Vagina (tissue), 2 donors: Measurements from ENCODE around the gene RNF144A. TPM values are rescaled to one million over a fixed set of nuclear protein-coding genes. Genes with fewer than 3 reads are reported as not detected.

Experiments used
- DNase-seq, 2 donors: peaks; one replicate each; pipeline ENCODE4 v3.0.0-alpha.2; 2017; ENCODE audit errors: extremely low spot score in 2 of 2
- H3K27ac ChIP-seq: fragments of 200-600 bp; sonication (generic); one replicate; pipeline ENCODE4 v1.5.1; 2019
- H3K27me3 ChIP-seq: fragments of 200-600 bp; sonication (generic); one replicate; pipeline ENCODE4 v1.5.1; 2019
- H3K36me3 ChIP-seq, 2 donors: fragments of 200-600 bp; sonication (generic); one replicate each; pipeline ENCODE4 v1.5.1; 2017 to 2019
- H3K4me1 ChIP-seq: fragments of 200-600 bp; sonication (generic); one replicate; pipeline ENCODE4 v1.5.1; 2019
- H3K4me3 ChIP-seq, 2 donors: fragments of 200-600 bp; sonication (generic); 1 replicate in 1 of 2; 2 replicates in 1 of 2; pipeline ENCODE4 v1.5.1; 2016 to 2019
- H3K9me3 ChIP-seq: fragments of 200-600 bp; sonication (generic); one replicate; pipeline ENCODE4 v1.5.1; 2019
- CTCF ChIP-seq, 3 experiments: fragments of 450-650 bp in 2 of 3; fragments of 200-600 bp in 1 of 3; sonication (generic) in 1 of 3; IDR thresholded peaks; one replicate each; pipeline ENCODE4 v1.5.1; 2017 to 2019; ENCODE audit warnings: antibody characterized with exemption in 3 of 3, mild to moderate bottlenecking in 2 of 3, moderate library complexity in 2 of 3
- POLR2A ChIP-seq, 2 donors: fragments of 450-650 bp; IDR thresholded peaks; one replicate each; pipeline ENCODE4 v1.6.1; 2017; ENCODE audit warnings: antibody characterized with exemption in 2 of 2, mild to moderate bottlenecking in 2 of 2, moderate library complexity in 2 of 2
- POLR2AphosphoS5 ChIP-seq, 2 donors: sonication (generic); formaldehyde crosslinking; IDR thresholded peaks; one replicate each; pipeline ENCODE4 v1.9.0; 2017; ENCODE audit warnings: antibody characterized with exemption in 2 of 2, mild to moderate bottlenecking in 2 of 2, low read depth in 1 of 2; ENCODE audit not compliant: insufficient read depth in 1 of 2
- intact Hi-C: fragments of 100-400 bp; cut with DNase I; formaldehyde crosslinking; loops from one replicate; pipeline ENCODE4 v1.15.1; 2023
- total RNA-seq: library from RNA; depleted of rRNA; stranded (reverse); fragments of >200 nt; gene quantifications from one replicate; pipeline ENCODE4 v1.2.3, GENCODE V29; 2016

RNF144A gene
- total RNA-seq, 1 donor from 2014 or later: 17.2 TPM

GRCh38 chr2:6971502-6971901 lies 54.3 kb downstream of the RNF144A start:
- TF ChIP-seq POLR2AphosphoS5 (IDR thresholded peaks at IDR 0.05; ENCODE audit: insufficient read depth in 1 of 2, low read depth in 1 of 2) (no peak), CTCF (IDR thresholded peaks at IDR 0.05) (no peak), POLR2A (IDR thresholded peaks at IDR 0.05) (no peak)
- Histone ChIP-seq H3K27me3 (no peaks in the 10 kb centered on the region), H3K9me3 (no peaks in the 10 kb centered on the region), H3K4me1 (no peaks in the 10 kb centered on the region), H3K36me3 (no peaks in the 10 kb centered on the region), H3K4me3 (no peak overlapping the region), H3K27ac (no peak overlapping the region)
- DNase-seq: peak in 1 of 2 donors; percentile 55
- intact Hi-C loops: no loop called here

DNA sequence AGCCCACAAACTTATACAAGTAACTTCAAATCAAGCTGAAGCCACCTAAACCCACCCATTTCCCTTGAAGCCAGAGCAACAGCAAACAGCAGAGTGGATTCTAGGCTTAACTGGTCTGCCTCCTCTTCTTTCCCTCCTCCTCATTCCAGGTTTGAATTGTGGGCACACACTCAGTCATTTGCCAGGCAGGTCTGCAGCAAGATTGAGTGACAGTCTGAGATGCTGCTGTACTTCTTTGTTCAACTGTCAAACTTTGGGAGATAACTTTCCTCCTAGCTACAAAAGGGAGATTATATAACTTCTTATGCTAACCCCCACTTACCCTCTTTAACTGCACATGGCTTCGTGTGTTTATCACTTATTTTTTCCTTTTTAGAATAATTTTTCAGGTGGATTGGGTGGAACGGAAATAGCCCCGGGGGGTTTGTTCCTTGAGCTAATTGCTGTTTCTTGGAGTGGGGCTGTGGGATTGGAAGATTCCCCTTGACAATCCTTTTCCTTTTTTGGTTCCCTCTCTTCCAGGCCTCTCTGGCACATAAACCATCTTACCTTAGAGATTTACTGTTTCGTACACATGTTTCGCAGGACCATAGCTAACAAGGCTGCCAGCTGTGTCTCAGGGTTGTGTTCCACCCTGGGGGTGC lies 55.0 kb downstream of the RNF144A start:
- TF ChIP-seq CTCF (IDR thresholded peaks at IDR 0.05) (no peak), POLR2AphosphoS5 (IDR thresholded peaks at IDR 0.05; ENCODE audit: insufficient read depth in 1 of 2, low read depth in 1 of 2) (no peak), POLR2A (IDR thresholded peaks at IDR 0.05) (no peak)
- intact Hi-C loops: no loop called here

DNA sequence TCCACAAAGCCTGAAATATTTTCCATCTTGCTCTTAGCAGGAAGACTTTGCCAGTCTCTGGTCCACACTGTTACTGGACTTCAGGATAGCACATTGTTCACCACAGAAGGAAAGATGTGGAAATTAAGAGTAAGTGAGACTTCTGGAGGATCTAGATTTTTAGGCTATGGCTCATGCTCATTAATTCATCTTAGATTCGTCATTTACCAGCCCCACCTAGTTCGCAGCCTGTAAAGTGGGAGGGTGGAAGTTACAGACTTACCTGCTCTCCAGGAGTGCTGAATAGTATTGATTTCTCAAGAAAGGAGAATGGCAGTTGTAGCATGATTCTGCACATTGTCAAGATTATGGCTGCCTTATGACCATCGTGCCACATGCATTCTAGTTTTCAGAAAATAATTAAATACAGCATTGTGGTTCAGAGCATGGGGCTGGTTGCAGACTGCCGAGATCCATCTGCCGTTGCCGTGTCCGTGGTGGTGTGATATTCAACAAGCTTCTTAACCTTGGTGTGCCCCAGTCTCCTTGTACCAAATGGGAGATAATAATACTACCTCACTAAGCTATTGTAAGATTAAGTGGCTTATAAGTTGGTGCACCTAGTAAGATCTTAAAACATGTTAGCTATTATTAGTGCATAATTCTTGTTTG lies 56.8 kb downstream of the RNF144A start:
- DNase-seq: peak; percentile 34 to 44
- Histone ChIP-seq H3K4me1 (peaks cover 25% of the 10 kb centered on the region), H3K27ac (no peak overlapping the region), H3K27me3 (no peaks in the 10 kb centered on the region), H3K4me3 (no peak overlapping the region), H3K9me3 (no peaks in the 10 kb centered on the region), H3K36me3 (no peaks in the 10 kb centered on the region)
- intact Hi-C loops: no loop called here
- no peak for TF ChIP-seq CTCF (IDR thresholded peaks at IDR 0.05)
- no peak for TF ChIP-seq POLR2AphosphoS5 (IDR thresholded peaks at IDR 0.05; ENCODE audit: insufficient read depth in 1 of 2, low read depth in 1 of 2)
- TF ChIP-seq POLR2A (IDR thresholded peaks at IDR 0.05): no peak

More for the DNA sequence above, 55.0 kb downstream of the RNF144A start:
- no peaks in the 10 kb centered on the region for H3K9me3 ChIP-seq
- no peaks in the 10 kb centered on the region for H3K27me3 ChIP-seq
- peaks cover 6% of the 10 kb centered on the region for H3K4me1 ChIP-seq
- no peak overlapping the region for H3K4me3 ChIP-seq
- no peak overlapping the region for H3K27ac ChIP-seq
- DNase-seq: peak; percentile 25 to 79
- no peaks in the 10 kb centered on the region for H3K36me3 ChIP-seq

DNA sequence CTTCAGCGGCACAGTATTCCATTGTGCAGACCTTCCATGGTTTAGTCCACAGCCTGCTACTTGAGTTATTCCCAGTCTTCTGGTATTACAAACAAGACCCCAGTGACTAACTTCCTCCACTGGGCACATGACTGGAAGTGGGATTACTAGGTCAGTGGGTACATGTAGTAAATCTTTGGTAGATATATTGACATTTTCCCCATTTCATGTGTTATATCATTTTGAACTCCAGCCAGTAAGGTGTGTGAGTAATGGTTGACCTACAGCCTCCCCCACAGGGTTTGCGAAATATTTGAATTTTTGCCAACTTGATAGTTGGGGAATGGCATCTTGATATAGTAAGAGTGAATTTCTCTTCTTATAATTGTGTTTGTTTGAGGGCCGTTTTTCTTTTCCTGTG lies 58.8 kb downstream of the RNF144A start:
- intact Hi-C loops: no loop called here
- H3K27ac ChIP-seq: no peak overlapping the region
- TF ChIP-seq CTCF (IDR thresholded peaks at IDR 0.05) (no peak), POLR2A (IDR thresholded peaks at IDR 0.05) (no peak), POLR2AphosphoS5 (IDR thresholded peaks at IDR 0.05; ENCODE audit: insufficient read depth in 1 of 2, low read depth in 1 of 2) (no peak)
- DNase-seq: no peak
- peaks cover 26% of the 10 kb centered on the region for H3K4me1 ChIP-seq
- no peaks in the 10 kb centered on the region for H3K9me3 ChIP-seq
- H3K27me3 ChIP-seq: no peaks in the 10 kb centered on the region
- H3K36me3 ChIP-seq: no peaks in the 10 kb centered on the region
- no peak overlapping the region for H3K4me3 ChIP-seq
